PC-9 (cell line): ENCODE data around the gene TSPAN33. TPM values are rescaled to one million over a fixed set of nuclear protein-coding genes. Genes with fewer than 3 reads are reported as not detected.

Experiments used
- BruUV-seq: library from RNA; stranded (reverse); fragments of 400-500 nt; replicated peaks from 2 replicates; lab custom pipeline; 2021; lab: Mats Ljungman, UMichigan
- CTCF ChIA-PET: fragments of 300-600 bp; sonication (Branson Sonifier 250); formaldehyde crosslinking; loops from one replicate; lab custom pipeline; 2022; ENCODE audit warnings: antibody characterized with exemption; lab: Charles Lee
- POLR2A ChIA-PET: fragments of 300-600 bp; sonication (Branson Sonifier 250); formaldehyde crosslinking; loops from one replicate; lab custom pipeline; 2022; ENCODE audit warnings: antibody characterized with exemption; ENCODE audit not compliant: unreplicated experiment; lab: Charles Lee
- DNase-seq, 2 experiments: peaks; one replicate each; pipeline versions ENCODE4 v3.0.0 to v3.0.0-alpha.2; 2015 to 2022; ENCODE audit warnings: mixed read lengths in 1 of 2
- H2AFZ ChIP-seq: fragments of 200-600 bp; sonication (generic); 2 replicates; pipeline ENCODE4 v1.8.1; 2017; ENCODE audit warnings: antibody characterized with exemption
- H3F3A ChIP-seq: fragments of 200-600 bp; sonication (generic); 2 replicates; pipeline ENCODE4 v1.8.1; 2017; ENCODE audit warnings: antibody characterized with exemption, mild to moderate bottlenecking, low read depth; ENCODE audit not compliant: insufficient read depth
- H3K27ac ChIP-seq: fragments of 200-600 bp; sonication (generic); 2 replicates; pipeline ENCODE4 v1.6.1; 2016; ENCODE audit warnings: mixed run types
- H3K27me3 ChIP-seq: fragments of 200-600 bp; sonication (generic); 2 replicates; pipeline ENCODE4 v1.6.1; 2016; ENCODE audit warnings: low read depth, mixed run types; ENCODE audit not compliant: insufficient read depth
- H3K36me3 ChIP-seq: fragments of 200-600 bp; sonication (generic); 2 replicates; pipeline ENCODE4 v1.6.1; 2016; ENCODE audit warnings: low read depth, mixed run types
- H3K4me1 ChIP-seq: fragments of 200-600 bp; sonication (generic); replicated peaks from 2 replicates; pipeline ENCODE4 v1.6.1; 2016; ENCODE audit warnings: mixed run types; ENCODE audit not compliant: insufficient read depth
- H3K4me2 ChIP-seq: fragments of 200-600 bp; sonication (generic); 2 replicates; pipeline ENCODE4 v1.6.1; 2017; ENCODE audit warnings: mixed run types
- H3K4me3 ChIP-seq: fragments of 200-600 bp; sonication (generic); 2 replicates; pipeline ENCODE4 v1.6.1; 2016; ENCODE audit warnings: mixed run types
- H3K79me2 ChIP-seq: fragments of 200-600 bp; sonication (generic); 2 replicates; pipeline ENCODE4 v1.6.1; 2017; ENCODE audit warnings: low read depth, mixed run types
- H3K9me2 ChIP-seq: fragments of 200-600 bp; sonication (generic); 2 replicates; pipeline ENCODE4 v1.8.1; 2017; ENCODE audit warnings: mild to moderate bottlenecking; ENCODE audit not compliant: insufficient read depth
- H3K9me3 ChIP-seq: fragments of 200-600 bp; sonication (generic); 2 replicates; pipeline ENCODE4 v1.8.1; 2016; ENCODE audit warnings: low read depth; ENCODE audit not compliant: insufficient read depth
- H4K20me1 ChIP-seq: fragments of 200-600 bp; sonication (generic); 2 replicates; pipeline ENCODE4 v1.8.1; 2017; ENCODE audit not compliant: insufficient read depth
- CTCF ChIP-seq: fragments of 200-600 bp; sonication (generic); conservative IDR thresholded peaks from 2 replicates; pipeline ENCODE4 v1.6.1; 2017; ENCODE audit warnings: mixed run types, antibody characterized with exemption, mild to moderate bottlenecking, moderate library complexity
- EZH2 ChIP-seq: fragments of 200-600 bp; sonication (generic); IDR thresholded peaks from 2 replicates; pipeline ENCODE4 v1.8.0; 2017; ENCODE audit warnings: antibody characterized with exemption, low read depth
- intact Hi-C: fragments of 100-400 bp; cut with micrococcal nuclease; formaldehyde crosslinking; loops from one replicate; pipeline ENCODE4 v1.10.0; 2022; ENCODE audit not compliant: unreplicated experiment
- total RNA-seq: library from RNA; stranded (reverse); gene quantifications from 2 replicates; pipeline ENCODE4 v1.2.3, GENCODE V29; 2021

Gene TSPAN33
- total RNA-seq, 1 experiment from 2014 or later, result 5.8 TPM

- H3K9me2 ChIP-seq, result no peaks in the 10 kb centered on the region
- no peaks in the 10 kb centered on the region for H3K9me3 ChIP-seq
- DNase-seq, result no peak
- H3K4me1 ChIP-seq, result no peaks in the 10 kb centered on the region
- H3K79me2 ChIP-seq, result no peaks in the 10 kb centered on the region
- H3K4me2 ChIP-seq, result peak overlapping the region; percentile 68; the same call in 1 of the 2 replicates
- H3K27me3 ChIP-seq, result no peaks in the 10 kb centered on the region; the same call in 1 of the 2 replicates
- no TSS peak for BruUV-seq
- TF ChIP-seq CTCF (no peak), EZH2 (no peak)
- H3F3A ChIP-seq, result no peaks in the 10 kb centered on the region
- H3K27ac ChIP-seq, result no peak overlapping the region
- H3K36me3 ChIP-seq, result no peaks in the 10 kb centered on the region
- POLR2A ChIA-PET, result no interaction called here
- no peaks in the 10 kb centered on the region for H4K20me1 ChIP-seq
- CTCF ChIA-PET, result no interaction called here
- no peak overlapping the region for H3K4me3 ChIP-seq
- no peak overlapping the region for H2AFZ ChIP-seq
- intact Hi-C loops, result no loop called here
Observed at GRCh38 chr7:129187681-129188371, 43.3 kb downstream of the TSPAN33 start.

GRCh38 chr7:129188372-129188891, 43.9 kb downstream of the TSPAN33 start, which contains the start of gene SMO:
Gene SMO, plus strand, starts transcription at chr7:129188633. Its CDS starts 519 bp downstream, at chr7:129189152.
- no peak within 1 kb of the TSS for H3K27ac ChIP-seq
- H3K9me2 ChIP-seq, result no peaks in the 10 kb centered on the region
- TF ChIP-seq CTCF, result no peak
- H3K4me2 ChIP-seq, result peak within 1 kb of the TSS; percentile 68
- H2AFZ ChIP-seq, result 0 out of 2 replicates have a peak within 1 kb of the TSS, but pooled peaks have one; percentile 58
- no peaks in the 10 kb centered on the region for H3F3A ChIP-seq
- intact Hi-C loops, result no loop called here
- ChIA-PET POLR2A (no interaction called here), CTCF (no interaction called here)
- no peaks in the 10 kb centered on the region for H4K20me1 ChIP-seq
- no peaks in the 10 kb centered on the region for H3K36me3 ChIP-seq
- BruUV-seq, result no TSS peak
- no peaks in the 10 kb centered on the region; the same call in 1 of the 2 replicates for H3K27me3 ChIP-seq
- H3K4me1 ChIP-seq, result no peaks in the 10 kb centered on the region
- H3K79me2 ChIP-seq, result no peaks in the 10 kb centered on the region
- no peaks in the 10 kb centered on the region for H3K9me3 ChIP-seq
- no peak for DNase-seq
- H3K4me3 ChIP-seq, result peak within 1 kb of the TSS; percentile 51

- TF ChIP-seq EZH2 (no peak), CTCF (no peak)
Observed at GRCh38 chr7:129188892-129189660, 44.6 kb downstream of the TSPAN33 start.

More at GRCh38 chr7:129188892-129189660, 44.6 kb downstream of the TSPAN33 start:
- H3K79me2 ChIP-seq, result no peaks in the 10 kb centered on the region
- peak overlapping the region; percentile 68 for H3K4me2 ChIP-seq
- no peaks in the 10 kb centered on the region for H4K20me1 ChIP-seq
- no peaks in the 10 kb centered on the region for H3K9me3 ChIP-seq
- H3K4me1 ChIP-seq, result no peaks in the 10 kb centered on the region
- ChIA-PET CTCF (no interaction called here), POLR2A (no interaction called here)
- BruUV-seq, result no TSS peak
- no peaks in the 10 kb centered on the region; the same call in 1 of the 2 replicates for H3K27me3 ChIP-seq
- DNase-seq, result no peak
- intact Hi-C loops, result no loop called here
- 0 out of 2 replicates have a peak overlapping the region, but pooled peaks have one; percentile 58 for H2AFZ ChIP-seq
- no peaks in the 10 kb centered on the region for H3K36me3 ChIP-seq
- no peaks in the 10 kb centered on the region for H3K9me2 ChIP-seq
- peak overlapping the region; percentile 51 for H3K4me3 ChIP-seq
- no peak overlapping the region for H3K27ac ChIP-seq
- no peaks in the 10 kb centered on the region for H3F3A ChIP-seq
